Measurements from ENCODE around the gene OR2C1.

The OR2C1 gene

DNA sequence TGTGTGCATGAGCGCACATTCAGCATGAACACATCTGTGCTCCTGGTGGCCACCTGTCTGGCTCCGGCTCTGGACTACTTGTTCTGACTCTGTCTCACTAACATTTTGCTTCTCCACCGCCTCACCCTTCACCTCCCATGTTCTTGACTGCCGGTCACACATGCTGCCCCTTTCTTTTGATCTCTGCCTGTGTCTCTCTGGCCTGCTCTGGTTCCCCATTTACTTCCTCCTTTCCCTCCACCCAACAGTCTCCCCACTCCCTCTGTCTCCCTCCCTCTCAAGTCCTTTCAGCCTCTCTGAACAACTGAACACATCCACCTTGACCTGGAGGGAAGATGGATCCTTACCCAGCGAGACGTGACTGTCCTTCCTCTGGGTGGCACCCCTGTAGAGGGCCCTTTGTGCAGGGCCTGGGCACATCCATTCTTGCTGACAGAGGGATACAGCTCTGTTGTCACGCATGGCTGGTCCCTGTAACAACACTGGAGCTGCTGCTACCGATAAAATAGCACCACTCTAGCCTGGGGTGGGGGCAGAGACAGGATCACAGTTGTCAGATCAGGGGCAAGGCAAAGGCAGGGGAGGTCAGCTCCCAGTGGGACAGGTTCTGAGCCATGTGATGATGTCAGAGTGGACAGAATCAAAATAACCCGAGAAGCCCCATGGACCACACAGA is 34.1 kb downstream of the OR2C1 start:
- DNase-seq (ENCODE audit: low read depth in 1 of 2, low spot score in 1 of 2), result no peak

DNA sequence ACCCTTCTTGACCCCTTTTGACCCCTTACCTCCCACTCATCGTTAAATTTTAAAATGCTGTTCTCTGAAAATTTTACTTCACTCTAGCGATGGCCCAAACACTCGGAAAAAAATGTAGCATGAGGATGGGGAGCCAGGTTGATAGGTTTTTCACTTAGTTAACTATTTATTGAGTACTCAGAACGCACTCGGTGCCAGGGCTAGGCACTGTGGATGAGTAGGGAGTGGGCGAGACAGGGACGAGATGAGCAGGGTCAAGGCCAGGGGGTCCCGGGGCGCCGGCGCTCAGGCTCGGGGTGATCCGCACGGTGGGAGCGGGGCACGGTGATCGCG is 44.7 kb downstream of the OR2C1 start:
- no peak for DNase-seq (ENCODE audit: low read depth in 1 of 2, low spot score in 1 of 2)

DNA sequence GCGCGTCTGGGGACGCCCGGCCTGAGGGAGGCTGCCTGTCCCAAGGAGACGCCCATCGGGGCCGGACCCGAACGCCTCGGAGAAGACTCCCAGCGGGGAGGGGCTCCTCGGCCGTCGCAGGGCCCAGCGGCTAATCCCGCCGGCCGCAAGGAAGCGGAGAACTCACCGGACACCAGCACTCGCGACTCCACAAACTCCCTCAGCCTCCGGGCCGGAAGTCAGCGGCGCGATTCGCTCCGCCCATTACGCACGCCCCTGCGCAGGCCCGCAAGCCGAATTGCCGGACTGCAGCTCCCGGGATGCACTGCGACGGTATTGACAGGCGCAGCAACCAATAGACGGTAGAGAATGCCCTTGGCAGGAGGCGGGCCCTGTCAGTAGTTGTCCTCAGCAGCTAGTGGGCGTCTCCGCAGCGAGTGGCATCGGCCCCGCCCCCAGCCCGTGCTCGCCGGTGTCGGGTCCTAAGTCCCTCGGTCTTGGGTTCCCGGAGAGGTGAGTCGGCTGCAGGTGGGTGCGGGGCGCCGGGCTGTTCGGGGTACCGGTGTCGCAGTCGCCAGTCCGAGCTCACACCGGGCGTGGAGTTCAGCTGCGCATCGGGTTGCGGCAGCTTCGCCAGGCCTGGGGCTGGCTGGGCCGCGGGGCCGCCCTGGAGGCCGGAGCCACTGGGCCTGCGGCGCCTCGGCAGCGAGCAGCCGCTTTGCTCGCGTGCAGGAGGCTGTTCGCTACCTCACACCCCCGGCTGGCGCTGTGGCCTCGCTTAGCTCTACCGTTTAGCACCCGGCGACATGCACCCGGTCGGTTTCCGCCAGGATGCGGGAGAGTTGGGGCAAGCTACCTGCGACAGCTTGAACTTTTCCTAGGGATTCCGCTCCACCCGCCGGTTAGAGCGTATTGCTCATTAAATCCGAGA is 45.3 kb downstream of the OR2C1 start, which contains the start of the genes ZNF174 and ZSCAN32:
ZNF174 (plus strand) TSS at position 437 of the 910 bp plus-strand sequence. CDS start 790 bp downstream, outside the sequence.
ZSCAN32 (minus strand) TSS at position 226 of the 910 bp plus-strand sequence. CDS start 3,447 bp downstream, outside the sequence.
- peak; percentile 97 for DNase-seq (ENCODE audit: low read depth in 1 of 2, low spot score in 1 of 2)

DNA sequence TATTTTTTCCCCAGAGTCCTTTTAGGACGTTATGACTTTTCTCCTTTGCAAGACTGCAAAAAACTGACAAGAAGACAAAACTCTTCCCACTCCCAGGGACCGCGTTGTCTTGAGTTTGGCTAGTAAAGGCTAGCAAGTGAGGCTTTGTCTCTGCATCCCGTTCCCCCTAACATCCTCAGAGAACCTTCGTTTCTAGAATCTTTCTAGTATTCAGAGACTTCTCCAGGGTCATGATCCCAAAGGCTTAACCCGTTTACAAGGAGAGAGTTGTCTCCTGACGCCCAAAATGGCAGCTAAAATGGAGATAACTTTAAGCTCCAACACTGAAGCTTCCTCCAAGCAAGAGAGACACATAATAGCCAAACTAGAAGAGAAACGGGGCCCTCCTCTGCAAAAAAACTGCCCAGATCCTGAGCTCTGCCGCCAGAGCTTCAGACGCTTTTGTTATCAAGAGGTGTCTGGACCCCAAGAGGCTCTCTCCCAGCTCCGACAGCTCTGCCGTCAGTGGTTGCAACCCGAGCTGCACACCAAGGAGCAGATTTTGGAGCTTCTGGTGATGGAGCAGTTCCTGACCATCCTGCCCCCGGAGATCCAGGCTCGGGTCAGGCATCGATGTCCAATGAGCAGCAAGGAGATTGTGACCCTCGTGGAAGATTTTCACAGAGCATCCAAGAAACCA is 46.2 kb downstream of the OR2C1 start:
- DNase-seq (ENCODE audit: low read depth in 1 of 2, low spot score in 1 of 2), result no peak
